Nucleus accumbens (tissue), 56 donors: ENCODE data around the gene WSCD1.

Source experiments
- DNase-seq, 56 donors: peaks; one replicate each; lab custom pipeline; 2025; lab: John Stamatoyannopoulos, UW

WSCD1 gene

GRCh38 chr17:6104956-6105648, 34.9 kb downstream of the WSCD1 start:
- no peak for DNase-seq

- DNase-seq = no peak
Observed at GRCh38 chr17:6105649-6106007, 35.4 kb downstream of the WSCD1 start.

- no peak for DNase-seq
Observed at GRCh38 chr17:6106212-6106611, 36.0 kb downstream of the WSCD1 start.

GRCh38 chr17:6107791-6108190, 37.6 kb downstream of the WSCD1 start:
- DNase-seq = no peak

- DNase-seq = no peak
Observed at GRCh38 chr17:6108382-6108781, 38.2 kb downstream of the WSCD1 start.

GRCh38 chr17:6108987-6109386, 38.8 kb downstream of the WSCD1 start:
- DNase-seq = no peak

- DNase-seq = no peak
Observed at GRCh38 chr17:6109536-6109935, 39.4 kb downstream of the WSCD1 start.

GRCh38 chr17:6110088-6110487, 39.9 kb downstream of the WSCD1 start:
- DNase-seq = no peak

- no peak for DNase-seq
Observed at GRCh38 chr17:6110592-6110991, 40.4 kb downstream of the WSCD1 start.

- no peak for DNase-seq
Observed at GRCh38 chr17:6120351-6120750, 50.2 kb downstream of the WSCD1 start.

- no peak for DNase-seq
Observed at GRCh38 chr17:6124856-6125255, 54.7 kb downstream of the WSCD1 start.

GRCh38 chr17:6126768-6127167, 56.6 kb downstream of the WSCD1 start:
- DNase-seq = no peak

- DNase-seq = no peak
Observed at GRCh38 chr17:6134721-6135120, 64.5 kb downstream of the WSCD1 start.

GRCh38 chr17:6135236-6135635, 65.1 kb downstream of the WSCD1 start:
- no peak for DNase-seq

- DNase-seq = no peak
Observed at GRCh38 chr17:6135996-6136395, 65.8 kb downstream of the WSCD1 start.

- no peak for DNase-seq
Observed at GRCh38 chr17:6137716-6138502, 67.7 kb downstream of the WSCD1 start.

- no peak for DNase-seq
Observed at GRCh38 chr17:6138761-6139446, 68.7 kb downstream of the WSCD1 start.

- DNase-seq = no peak
Observed at GRCh38 chr17:6139447-6139832, 69.3 kb downstream of the WSCD1 start.

GRCh38 chr17:6140188-6140587, 70.0 kb downstream of the WSCD1 start:
- DNase-seq = no peak

- DNase-seq = no peak
Observed at GRCh38 chr17:6140728-6141330, 70.7 kb downstream of the WSCD1 start.

GRCh38 chr17:6142701-6143100, 72.5 kb downstream of the WSCD1 start:
- DNase-seq = no peak
